ENCODE results near the gene NACA2. TPM values are rescaled to one million over a fixed set of nuclear protein-coding genes. Genes with fewer than 3 reads are reported as not detected.

Gene NACA2
- total RNA-seq, 1 donor from 2014 or later: not detected

- no peak overlapping the region for H3K27ac ChIP-seq (replicated peaks)
- no peaks in the 10 kb centered on the region for H3K9me3 ChIP-seq (replicated peaks)
- TF ChIP-seq CTCF (IDR thresholded peaks at IDR 0.05; ENCODE audit: borderline replicate concordance): no peak
- no peaks in the 10 kb centered on the region for H3K4me1 ChIP-seq
- DNase-seq: no peak
- intact Hi-C loops (cut with micrococcal nuclease): no loop called here
- H3K36me3 ChIP-seq: no peaks in the 10 kb centered on the region
- no peak overlapping the region for H3K4me3 ChIP-seq
- peaks cover 24% of the 10 kb centered on the region for H3K27me3 ChIP-seq (ENCODE audit: low read depth)
These were observed 7.8 kb downstream of the NACA2 start for GRCh38 chr17:61583242-61583641.

GRCh38 chr17:61582593-61582992 lies 8.4 kb downstream of the NACA2 start:
- Histone ChIP-seq H3K9me3 (replicated peaks) (no peaks in the 10 kb centered on the region), H3K27me3 (ENCODE audit: low read depth) (peaks cover 24% of the 10 kb centered on the region), H3K27ac (replicated peaks) (no peak overlapping the region), H3K4me1 (no peaks in the 10 kb centered on the region), H3K36me3 (no peaks in the 10 kb centered on the region), H3K4me3 (no peak overlapping the region)
- TF ChIP-seq CTCF (IDR thresholded peaks at IDR 0.05; ENCODE audit: borderline replicate concordance): no peak
- no peak for DNase-seq
- intact Hi-C loops (cut with micrococcal nuclease): no loop called here

GRCh38 chr17:61581611-61582349 lies 9.2 kb downstream of the NACA2 start:
- no peak for TF ChIP-seq CTCF (IDR thresholded peaks at IDR 0.05; ENCODE audit: borderline replicate concordance)
- H3K27ac ChIP-seq (replicated peaks): no peak overlapping the region
- no peaks in the 10 kb centered on the region for H3K4me1 ChIP-seq
- H3K4me3 ChIP-seq: no peak overlapping the region
- no peak for DNase-seq
- H3K36me3 ChIP-seq: no peaks in the 10 kb centered on the region
- H3K27me3 ChIP-seq (ENCODE audit: low read depth): peaks cover 24% of the 10 kb centered on the region
- intact Hi-C loops (cut with micrococcal nuclease): no loop called here
- no peaks in the 10 kb centered on the region for H3K9me3 ChIP-seq (replicated peaks)

- intact Hi-C loops (cut with micrococcal nuclease): no loop called here
These were observed 10.5 kb downstream of the NACA2 start for GRCh38 chr17:61580502-61580901.

GRCh38 chr17:61579961-61580360 lies 11.1 kb downstream of the NACA2 start:
- Histone ChIP-seq H3K4me3 (no peak overlapping the region), H3K27me3 (ENCODE audit: low read depth) (peaks cover 24% of the 10 kb centered on the region), H3K36me3 (no peaks in the 10 kb centered on the region), H3K27ac (replicated peaks) (no peak overlapping the region), H3K9me3 (replicated peaks) (no peaks in the 10 kb centered on the region), H3K4me1 (no peaks in the 10 kb centered on the region)
- intact Hi-C loops (cut with micrococcal nuclease): no loop called here
- TF ChIP-seq CTCF (IDR thresholded peaks at IDR 0.05; ENCODE audit: borderline replicate concordance): no peak
- DNase-seq: no peak

More at GRCh38 chr17:61580502-61580901, 10.5 kb downstream of the NACA2 start:
- H3K27ac ChIP-seq (replicated peaks): no peak overlapping the region
- no peaks in the 10 kb centered on the region for H3K9me3 ChIP-seq (replicated peaks)
- DNase-seq: no peak
- no peak overlapping the region for H3K4me3 ChIP-seq
- H3K27me3 ChIP-seq (ENCODE audit: low read depth): peaks cover 24% of the 10 kb centered on the region
- H3K36me3 ChIP-seq: no peaks in the 10 kb centered on the region
- no peak for TF ChIP-seq CTCF (IDR thresholded peaks at IDR 0.05; ENCODE audit: borderline replicate concordance)
- H3K4me1 ChIP-seq: no peaks in the 10 kb centered on the region

Measured in left ventricle myocardium inferior (tissue), 1 donor.